ENCODE measurements around the gene NDUFAF7. TPM values are rescaled to one million over a fixed set of nuclear protein-coding genes. Genes with fewer than 3 reads are reported as not detected.
A peak's percentile ranks its signal among the peaks of the same experiment; 100 is the strongest.

Gene NDUFAF7
- polyA plus RNA-seq, 2 of the 4 experiments (the other 2 are of a cell fraction) = 28.8 to 48.0 TPM

- H3K27ac ChIP-seq = peak overlapping the region; percentile 41 to 53; a peak in 4 of 6 replicates
- TF ChIP-seq ZC3H11A (IDR thresholded peaks at IDR 0.05) (no peak), ZFP36 (IDR thresholded peaks at IDR 0.05; ENCODE audit: borderline replicate concordance, partially characterized antibody) (no peak), FOXS1 (CRISPR knock-in tag; IDR thresholded peaks at IDR 0.05) (no peak), RCOR1 (IDR thresholded peaks at IDR 0.05; ENCODE audit: low read depth, low read length) (no peak), EHF (CRISPR knock-in tag; IDR thresholded peaks at IDR 0.05) (no peak), ZSCAN20 (CRISPR knock-in tag; IDR thresholded peaks at IDR 0.05) (no peak), MAZ (IDR thresholded peaks at IDR 0.05; ENCODE audit: borderline replicate concordance, low read depth, low read length) (no peak), HOXA7 (CRISPR knock-in tag; IDR thresholded peaks at IDR 0.05) (no peak), KDM5A (IDR thresholded peaks at IDR 0.05) (no peak), EHMT2 (IDR thresholded peaks at IDR 0.05; ENCODE audit: low read depth) (no peak), GATA3 (IDR thresholded peaks at IDR 0.05; ENCODE audit: borderline replicate concordance) (no peak), BHLHE40 (IDR thresholded peaks at IDR 0.05; ENCODE audit: low read depth, low read length) (no peak), HEYL (CRISPR knock-in tag; IDR thresholded peaks at IDR 0.05) (no peak), POLR2AphosphoS2 (conservative IDR thresholded peaks at IDR 0.05; ENCODE audit: low read length) (no peak), CTCF (IDR thresholded peaks at IDR 0.05) (no peak)
- H3K9me3 ChIP-seq = no peaks in the 10 kb centered on the region
- ATAC-seq (no peak), DNase-seq (ENCODE audit: low read depth in 1 of 2, low spot score in 1 of 2) (no peak), FAIRE-seq (peak; percentile 63)
- peaks cover 16% of the 10 kb centered on the region for H3K4me1 ChIP-seq
- peak overlapping the region; percentile 60 for H3K4me2 ChIP-seq
- H3K4me3 ChIP-seq = no peak overlapping the region
- 76% methylated on average over 4 of the region's 4 CpGs for WGBS (ENCODE audit: missing lambda C conversion rate)
- POLR2A ChIA-PET = interaction anchor here (0.6 to 1.8 kb wide), 4 partner anchors 10 to 41 kb away, joined by 3 to 6 read pairs (median 4); partner anchors contain the start of genes CEBPZ, EIF2AK2 and NDUFAF7
- CTCF ChIA-PET = interaction anchor here (0.7 to 4.4 kb wide), 3 partner anchors 23 to 45 kb away, joined by 4 to 25 read pairs (median 4); no protein-coding TSS in a partner anchor
These were observed 41.2 kb upstream of the NDUFAF7 start for GRCh38 chr2:37190290-37190689.

- ChIA-PET CTCF (interaction anchor here (0.8 to 4.4 kb wide), 3 partner anchors 14 to 29 kb away, joined by 3 to 25 read pairs (median 3); no protein-coding TSS in a partner anchor), POLR2A (interaction anchor here (0.7 kb wide), 1 partner anchor 14 kb away, joined by 3 read pairs; no protein-coding TSS in a partner anchor)
- DNase-seq (ENCODE audit: low read depth in 1 of 2, low spot score in 1 of 2) (no peak), ATAC-seq (no peak), FAIRE-seq (no peak)
- TF ChIP-seq USF2 (IDR thresholded peaks at IDR 0.05) = no peak
- no peak for TF ChIP-seq RARB (CRISPR knock-in tag; IDR thresholded peaks at IDR 0.05)
- TF ChIP-seq CBX2 (IDR thresholded peaks at IDR 0.05; ENCODE audit: borderline replicate concordance, low read depth) = no peak
- TF ChIP-seq CTCF (IDR thresholded peaks at IDR 0.05) = no peak
- no peak for TF ChIP-seq RAD21 (conservative IDR thresholded peaks at IDR 0.05 in 1 of 2, IDR thresholded peaks at IDR 0.05 in 1 of 2)
- TF ChIP-seq ZFP36 (IDR thresholded peaks at IDR 0.05; ENCODE audit: borderline replicate concordance, partially characterized antibody) = no peak
- no peak for TF ChIP-seq HEYL (CRISPR knock-in tag; IDR thresholded peaks at IDR 0.05)
- no peak for TF ChIP-seq MAX (IDR thresholded peaks at IDR 0.05)
- no peak overlapping the region for H3K4me2 ChIP-seq
- peak overlapping the region in 1 of 2 experiments; percentile 7; a peak in 1 of 6 replicates for H3K27ac ChIP-seq
- 69% methylated on average over 4 of the region's 4 CpGs for WGBS (ENCODE audit: missing lambda C conversion rate)
- no peak overlapping the region for H3K4me3 ChIP-seq
- no peaks in the 10 kb centered on the region for H3K9me3 ChIP-seq
- H3K4me1 ChIP-seq = peaks cover 18% of the 10 kb centered on the region
These were observed 40.2 kb upstream of the NDUFAF7 start for GRCh38 chr2:37191253-37191652.
